IPS-18c (cell line): ENCODE data around the gene AJUBA.

ENCODE experiments used
- H3K4me3 ChIP-seq: 2 replicates; pipeline ENCODE4 v1.7.0; 2013; ENCODE audit warnings: low read depth, mild to moderate bottlenecking, low read length, moderate library complexity; ENCODE audit not compliant: insufficient read depth
- H3K9me3 ChIP-seq: one replicate; pipeline ENCODE4 v1.6.1; 2013; ENCODE audit warnings: mild to moderate bottlenecking, low read length, moderate library complexity; ENCODE audit not compliant: control insufficient read depth, insufficient read depth

AJUBA gene

GRCh38 chr14:22991852-22992251 lies 9.5 kb upstream of the AJUBA start:
- H3K4me3 ChIP-seq = no peak overlapping the region
- H3K9me3 ChIP-seq = no peaks in the 10 kb centered on the region

- H3K9me3 ChIP-seq = no peaks in the 10 kb centered on the region
- H3K4me3 ChIP-seq = no peak overlapping the region
Measured at GRCh38 chr14:22987291-22987690, 4.9 kb upstream of the AJUBA start.

- no peaks in the 10 kb centered on the region for H3K9me3 ChIP-seq
- H3K4me3 ChIP-seq = no peak overlapping the region
Measured at GRCh38 chr14:22986508-22987054, 4.2 kb upstream of the AJUBA start.

DNA sequence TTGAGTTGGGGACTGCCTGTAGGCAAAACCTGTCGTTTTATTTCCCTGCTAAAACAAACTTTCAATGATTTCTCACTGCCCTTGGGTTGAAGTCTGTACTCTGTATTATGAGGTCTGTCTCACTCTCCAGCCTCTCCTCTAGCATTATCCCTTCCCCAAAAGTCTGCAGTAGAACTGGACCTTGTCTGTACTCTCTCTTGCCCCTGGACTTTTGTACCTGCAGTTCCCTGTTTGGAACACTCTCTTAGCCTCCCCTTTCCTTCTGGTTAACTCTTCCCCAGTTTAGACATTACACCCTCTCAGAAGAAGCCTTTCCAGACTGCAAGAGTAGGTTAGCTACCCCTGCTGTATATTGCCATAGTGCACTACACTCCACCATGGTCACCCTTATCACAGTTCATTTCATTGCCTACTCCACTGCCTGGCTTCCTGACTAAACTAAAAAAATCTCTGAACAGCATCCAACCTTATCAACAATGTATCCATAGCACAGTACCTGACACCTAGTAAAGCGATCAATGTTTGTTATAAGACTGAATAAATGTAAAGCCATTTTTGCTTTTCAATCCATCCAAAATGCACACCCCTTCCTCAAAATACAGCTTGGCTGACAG lies 3.6 kb upstream of the AJUBA start:
- Histone ChIP-seq H3K9me3 (no peaks in the 10 kb centered on the region), H3K4me3 (no peak overlapping the region)

DNA sequence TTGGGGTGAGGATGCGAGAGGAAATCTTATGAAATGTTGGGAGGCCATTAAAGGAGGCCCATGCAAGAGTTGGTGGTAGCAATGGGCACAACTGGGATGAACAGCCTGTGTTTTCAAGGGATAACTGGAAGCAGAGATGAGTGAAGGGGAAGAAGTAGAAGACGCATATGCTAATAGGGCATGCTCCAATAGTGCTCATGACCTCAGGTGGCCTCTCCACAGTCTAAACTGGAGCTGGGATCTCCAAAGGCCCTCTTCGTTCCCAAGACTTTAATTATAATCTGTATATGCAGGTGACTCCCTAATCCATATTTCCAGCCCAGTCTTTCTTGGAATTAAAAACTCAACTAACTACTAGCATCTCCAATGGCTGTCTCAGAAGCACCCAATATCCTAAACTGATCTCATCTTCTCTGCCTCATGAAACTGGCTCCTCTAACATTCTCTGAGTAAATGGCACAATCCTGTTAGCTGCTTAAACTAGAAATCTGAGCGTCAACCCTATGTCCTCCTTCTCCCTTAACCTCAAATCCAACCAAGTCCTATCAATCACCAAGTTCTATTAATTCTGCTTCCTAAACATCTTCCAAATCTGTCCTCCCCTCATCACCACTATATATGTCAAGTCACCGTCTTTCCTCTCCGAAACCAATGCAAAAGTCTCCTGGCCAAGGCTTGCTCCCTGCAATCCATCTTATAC lies 2.8 kb upstream of the AJUBA start:
- H3K4me3 ChIP-seq = no peak overlapping the region
- no peaks in the 10 kb centered on the region for H3K9me3 ChIP-seq

GRCh38 chr14:22981876-22982476 lies 375 bp downstream of the AJUBA start:
- no peaks in the 10 kb centered on the region for H3K9me3 ChIP-seq
- peak overlapping the region; percentile 58 for H3K4me3 ChIP-seq

- Histone ChIP-seq H3K4me3 (peak overlapping the region; percentile 58), H3K9me3 (no peaks in the 10 kb centered on the region)
Measured at GRCh38 chr14:22981090-22981875, 1.1 kb downstream of the AJUBA start.

GRCh38 chr14:22980672-22981089 lies 1.7 kb downstream of the AJUBA start:
- peak overlapping the region; percentile 58 for H3K4me3 ChIP-seq

DNA sequence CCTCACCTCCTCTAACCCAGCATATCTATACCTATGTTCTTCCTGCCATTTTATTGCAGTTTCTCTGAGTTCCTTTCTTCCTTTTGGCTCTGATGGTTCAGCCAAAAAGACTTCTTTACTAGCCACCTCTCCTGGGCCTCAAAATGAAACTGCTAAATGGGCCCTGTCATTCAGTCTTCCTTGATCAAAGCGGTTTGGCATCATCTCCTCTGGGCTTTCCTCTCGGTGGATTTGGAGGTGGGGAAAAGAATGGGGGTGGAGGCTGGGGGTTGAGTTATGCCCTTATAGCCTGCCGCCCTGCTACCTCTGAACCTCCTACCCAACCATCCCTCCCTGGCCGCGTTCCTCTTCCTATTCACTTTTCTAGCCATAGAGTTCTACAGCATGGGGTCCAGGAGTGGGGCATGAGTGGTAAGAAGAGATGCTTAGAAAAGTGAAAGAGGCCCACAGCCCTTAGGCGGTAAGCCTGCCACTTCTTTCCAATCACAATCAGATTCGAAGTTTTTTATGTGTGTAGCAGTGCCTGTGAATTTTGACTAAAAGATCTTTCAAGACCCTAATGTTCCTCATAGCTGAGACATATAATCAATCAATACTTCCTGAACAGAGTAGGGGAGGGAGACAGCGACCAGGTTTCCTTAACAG lies 2.5 kb downstream of the AJUBA start:
- Histone ChIP-seq H3K9me3 (no peaks in the 10 kb centered on the region), H3K4me3 (peak overlapping the region; percentile 44)

More at GRCh38 chr14:22980672-22981089, 1.7 kb downstream of the AJUBA start:
- no peaks in the 10 kb centered on the region for H3K9me3 ChIP-seq

GRCh38 chr14:22978981-22979671 lies 3.2 kb downstream of the AJUBA start:
- peak overlapping the region; percentile 26 for H3K4me3 ChIP-seq
- no peaks in the 10 kb centered on the region for H3K9me3 ChIP-seq

GRCh38 chr14:22978487-22978837 lies 3.9 kb downstream of the AJUBA start:
- no peaks in the 10 kb centered on the region for H3K9me3 ChIP-seq
- H3K4me3 ChIP-seq = peak overlapping the region; percentile 16; the same call in 1 of the 2 replicates

GRCh38 chr14:22977684-22978486 lies 4.5 kb downstream of the AJUBA start:
- Histone ChIP-seq H3K9me3 (no peaks in the 10 kb centered on the region), H3K4me3 (peak overlapping the region; percentile 16; the same call in 1 of the 2 replicates)

- H3K4me3 ChIP-seq = peak overlapping the region; percentile 1; the same call in 1 of the 2 replicates
- peaks cover 2% of the 10 kb centered on the region for H3K9me3 ChIP-seq
Measured at GRCh38 chr14:22977434-22977683, 5.0 kb downstream of the AJUBA start.

DNA sequence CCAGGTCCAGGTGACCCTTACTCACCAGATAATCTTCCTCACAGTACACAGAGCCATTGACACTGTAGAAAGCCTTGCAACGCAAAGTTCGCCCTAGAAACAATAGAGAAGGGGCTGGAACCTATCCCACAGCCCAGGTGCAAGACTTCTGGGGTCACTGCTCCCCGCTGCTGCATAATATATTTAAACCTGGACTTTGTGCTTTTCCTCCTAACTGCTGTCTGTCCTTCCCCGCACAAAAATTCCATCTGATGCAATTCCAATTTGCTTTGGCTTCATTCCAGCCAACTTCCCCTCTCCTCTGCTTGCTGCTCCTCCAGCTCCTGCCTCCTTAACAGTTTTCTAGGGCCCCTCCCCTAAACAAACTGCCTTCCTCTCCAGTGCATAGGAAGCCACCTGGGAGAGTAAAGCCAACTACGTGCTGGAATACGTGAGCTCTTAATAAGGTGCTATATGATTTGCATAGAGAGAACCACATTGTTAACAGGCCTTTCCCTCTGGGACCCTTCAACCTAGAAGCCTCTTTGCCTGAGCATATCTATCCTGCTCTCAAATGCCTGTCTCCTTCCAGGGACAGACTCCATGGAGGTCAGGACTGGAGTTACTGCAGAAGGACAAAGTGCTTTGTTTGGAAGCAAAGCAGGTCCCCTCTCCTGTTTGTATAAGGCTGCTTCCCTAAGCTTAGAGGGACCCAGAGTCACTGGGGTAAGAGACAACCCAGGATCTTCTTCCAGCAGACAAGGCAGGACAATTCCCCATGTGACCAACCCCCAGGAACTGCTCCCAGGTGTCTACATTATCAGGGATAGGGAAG lies 5.5 kb downstream of the AJUBA start:
- Histone ChIP-seq H3K9me3 (peaks cover 2% of the 10 kb centered on the region), H3K4me3 (no peak overlapping the region)

DNA sequence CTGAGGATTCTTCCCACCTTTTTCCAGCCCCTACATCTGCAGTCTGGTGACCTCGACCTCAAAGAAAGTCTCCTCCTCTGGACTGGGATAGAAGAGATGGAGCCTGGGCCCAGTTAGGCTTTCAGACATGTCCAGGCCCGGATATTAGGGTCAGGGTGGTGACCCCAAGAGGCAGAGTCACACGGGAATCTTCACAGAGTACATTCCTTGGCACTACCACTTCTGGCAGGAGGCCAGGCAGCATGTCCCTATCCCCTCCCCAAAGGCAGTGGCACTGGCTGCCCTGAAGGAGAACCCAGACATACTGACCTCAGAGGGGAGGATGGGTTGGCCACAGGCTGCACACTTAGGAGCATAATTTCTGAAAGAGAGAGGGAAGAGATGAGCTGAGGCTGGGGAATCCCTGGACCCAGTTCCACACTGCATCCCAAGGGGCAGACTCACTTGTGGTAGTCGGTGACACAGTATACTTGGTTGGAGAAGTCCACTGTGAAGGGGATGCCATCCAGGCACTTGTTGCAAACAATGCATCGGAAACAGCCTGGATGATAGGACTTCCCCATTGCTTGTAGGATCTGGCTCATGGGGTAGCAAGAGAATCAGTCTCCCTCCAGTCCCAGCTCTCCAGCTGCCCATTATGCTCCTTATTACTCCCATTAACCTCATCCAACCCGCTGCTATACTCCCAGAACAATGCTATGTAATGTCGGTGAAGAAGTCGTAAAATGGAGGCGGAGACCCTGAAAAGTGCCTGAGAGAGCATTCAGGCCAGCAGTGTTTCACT lies 7.6 kb downstream of the AJUBA start:
- peaks cover 2% of the 10 kb centered on the region for H3K9me3 ChIP-seq
- H3K4me3 ChIP-seq = no peak overlapping the region
